A172 (cell line): ENCODE results near the gene MVD. TPM values are rescaled to one million over a fixed set of nuclear protein-coding genes. Genes with fewer than 3 reads are reported as not detected.

Experiments used
- DNase-seq: peaks from one replicate; pipeline ENCODE4 v3.0.0-alpha.2; 2015; ENCODE audit warnings: low spot score
- total RNA-seq: library from RNA; depleted of rRNA; stranded (reverse); fragments of >200 nt; shearing (Covaris generic); gene quantifications from 2 replicates; pipeline ENCODE4 v1.2.3, GENCODE V29; 2014

MVD gene
- total RNA-seq, 1 experiment from 2014 or later = 53.8 TPM

DNA sequence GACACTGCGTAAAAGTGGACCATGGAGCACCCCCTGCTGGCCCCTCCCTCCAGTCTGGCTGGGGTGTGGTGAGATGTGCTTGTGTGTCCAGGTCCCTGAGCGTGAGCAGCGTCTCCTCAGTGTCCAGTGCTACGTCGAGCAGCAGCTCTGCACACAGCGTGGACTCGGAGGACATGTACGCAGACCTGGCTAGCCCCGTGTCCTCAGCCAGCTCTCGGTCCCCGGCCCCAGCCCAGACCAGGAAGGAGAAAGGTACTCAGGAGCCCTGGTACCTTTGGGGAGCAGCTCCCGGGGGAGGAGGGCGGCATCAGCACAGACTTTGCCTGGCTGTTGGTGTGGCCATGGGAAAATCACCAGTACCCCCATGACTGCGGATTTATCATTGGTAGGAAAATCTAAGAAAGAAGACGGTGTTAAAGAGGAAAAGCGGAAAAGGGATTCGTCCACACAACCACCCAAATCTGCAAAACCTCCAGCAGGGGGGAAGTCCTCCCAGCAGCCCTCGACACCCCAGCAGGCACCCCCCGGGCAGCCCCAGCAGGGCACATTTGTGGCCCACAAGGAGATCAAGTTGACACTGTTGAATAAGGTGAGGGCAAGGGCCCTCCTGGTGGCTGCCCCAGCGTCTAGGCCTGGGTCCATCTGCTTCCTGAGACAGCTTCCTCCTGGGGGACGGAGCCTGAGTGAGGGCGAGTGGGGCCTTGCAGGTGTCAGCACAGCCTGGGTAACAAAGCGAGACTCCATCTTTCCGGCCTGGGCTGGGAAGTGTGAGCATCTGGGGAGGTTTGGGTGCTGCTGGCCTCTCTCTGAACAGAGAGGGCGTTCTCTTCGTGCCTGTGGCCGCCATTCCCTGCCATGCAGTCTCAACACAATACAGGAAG lies 35.1 kb downstream of the MVD start:
- no peak for DNase-seq

DNA sequence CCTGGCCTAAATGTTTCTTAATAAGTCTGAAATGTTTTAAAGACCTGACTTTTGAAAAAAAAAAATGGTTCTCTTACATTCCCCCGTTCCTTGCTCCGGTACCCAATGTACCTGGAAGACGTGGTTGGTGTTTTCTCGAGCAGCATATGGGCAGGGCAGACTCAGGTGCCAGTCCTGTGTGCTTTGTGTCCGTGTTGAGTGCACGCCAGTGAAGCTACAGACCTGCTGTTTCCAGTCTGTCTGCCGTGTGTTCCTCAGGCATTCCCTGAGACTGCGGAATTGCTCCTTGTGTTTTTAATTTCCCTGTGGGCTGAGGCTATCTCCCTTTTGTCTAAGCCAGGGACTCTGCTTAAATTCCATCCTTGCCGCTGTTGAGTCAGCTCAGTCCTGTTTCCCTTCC lies 36.2 kb downstream of the MVD start:
- no peak for DNase-seq

DNA sequence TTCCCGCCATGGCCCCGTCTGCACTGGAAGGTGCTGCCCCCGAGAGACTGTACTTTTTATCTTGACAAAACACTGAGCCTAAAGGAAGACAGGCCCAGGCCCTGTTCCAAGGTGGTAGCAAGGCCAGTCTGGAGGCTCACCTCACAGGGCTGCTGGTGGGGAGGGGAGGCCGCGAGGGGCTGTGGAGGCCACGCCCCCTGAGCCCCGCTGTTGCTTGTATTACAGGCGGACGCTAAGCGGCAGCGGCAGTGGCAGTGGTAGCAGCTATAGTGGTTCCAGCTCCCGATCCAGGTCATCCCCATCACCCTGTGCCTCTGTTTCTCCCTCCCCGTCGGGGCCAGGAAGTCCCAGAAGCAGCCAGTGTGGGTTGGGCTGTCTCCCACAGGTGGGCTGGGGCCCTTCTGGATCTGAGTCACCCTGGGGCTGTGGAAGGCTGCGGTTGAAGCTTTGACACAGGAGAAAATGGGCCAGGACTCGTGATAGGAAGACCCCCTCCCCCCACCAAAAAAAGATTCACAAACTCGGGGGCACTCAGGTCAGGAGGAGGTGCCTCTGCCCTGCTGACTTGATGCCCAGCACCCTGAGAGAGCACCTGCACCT lies 37.8 kb downstream of the MVD start:
- no peak for DNase-seq

DNA sequence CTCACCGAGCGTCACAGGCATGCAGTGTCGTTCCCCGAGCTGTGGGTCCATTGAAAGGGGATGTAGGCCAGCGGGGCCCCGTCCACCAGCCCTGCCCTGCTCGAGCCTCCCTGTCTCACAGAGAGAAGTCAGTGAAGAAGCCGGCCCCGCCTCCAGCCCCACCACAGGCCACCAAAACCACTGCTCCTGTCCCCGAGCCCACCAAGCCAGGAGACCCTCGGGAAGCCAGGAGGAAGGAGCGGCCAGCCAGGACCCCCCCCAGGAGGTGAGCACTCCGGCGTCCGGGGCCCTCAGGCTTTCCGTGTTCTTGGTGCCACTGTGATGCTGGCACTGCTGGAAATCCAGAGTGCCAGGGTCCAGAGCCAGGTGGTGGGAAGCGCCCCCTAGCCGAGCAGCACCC lies 38.4 kb downstream of the MVD start:
- DNase-seq = no peak

DNA sequence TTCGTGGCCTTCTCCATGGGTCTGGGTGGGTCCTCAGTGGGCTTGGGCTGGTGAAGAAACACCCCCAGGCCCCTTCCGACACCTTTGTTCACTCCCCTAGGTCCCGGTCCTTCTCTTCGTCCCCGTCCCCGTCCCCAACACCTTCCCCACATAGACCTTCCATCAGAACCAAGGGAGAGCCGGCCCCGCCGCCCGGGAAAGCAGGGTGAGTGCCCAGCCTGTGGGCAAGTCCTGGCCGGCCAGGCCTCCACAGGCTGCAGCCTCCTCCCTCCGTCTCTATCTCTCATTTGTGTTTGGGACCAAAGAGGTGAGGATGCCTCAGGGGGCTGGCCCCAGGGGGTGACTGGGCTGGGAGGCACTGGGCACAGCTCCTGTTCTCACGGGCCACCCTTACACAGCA lies 39.0 kb downstream of the MVD start:
- no peak for DNase-seq

DNA sequence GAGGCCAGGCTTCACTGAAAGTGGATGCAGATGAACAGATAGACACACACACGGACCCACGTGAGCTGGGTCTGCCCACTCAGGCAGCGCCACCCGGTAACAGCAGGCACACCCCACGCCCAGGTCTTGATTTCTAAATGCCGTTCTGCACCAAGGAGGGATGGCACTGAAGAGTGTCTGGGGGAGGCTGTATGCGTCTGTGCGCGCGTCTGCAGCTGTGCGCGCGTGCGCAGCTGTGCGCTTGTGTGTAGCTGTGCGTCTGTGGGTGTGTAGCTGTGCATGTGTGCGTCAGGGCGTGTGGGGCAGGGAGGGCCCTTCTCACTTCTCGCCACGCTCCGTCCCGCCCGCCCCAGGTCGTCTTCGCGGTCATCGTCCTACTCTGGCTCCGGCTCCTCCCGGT lies 40.0 kb downstream of the MVD start:
- no peak for DNase-seq

DNA sequence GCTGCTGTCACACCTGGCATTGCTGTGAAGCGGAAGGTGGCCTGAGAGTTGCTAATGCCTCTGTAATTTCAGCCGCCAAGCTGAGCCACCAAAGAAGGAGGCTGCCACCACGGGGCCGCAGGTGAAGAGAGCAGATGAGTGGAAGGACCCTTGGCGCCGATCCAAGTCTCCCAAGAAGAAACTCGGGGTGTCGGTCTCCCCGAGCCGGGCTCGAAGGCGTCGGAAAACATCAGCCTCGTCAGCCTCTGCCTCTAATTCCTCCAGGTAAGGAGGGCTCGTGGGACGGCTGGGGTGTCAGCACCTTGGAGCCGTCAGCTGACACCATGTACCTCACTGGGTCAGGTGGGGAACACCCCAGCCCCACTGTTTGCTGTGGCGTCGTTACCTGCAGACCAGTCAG lies 40.8 kb downstream of the MVD start:
- DNase-seq = no peak

DNA sequence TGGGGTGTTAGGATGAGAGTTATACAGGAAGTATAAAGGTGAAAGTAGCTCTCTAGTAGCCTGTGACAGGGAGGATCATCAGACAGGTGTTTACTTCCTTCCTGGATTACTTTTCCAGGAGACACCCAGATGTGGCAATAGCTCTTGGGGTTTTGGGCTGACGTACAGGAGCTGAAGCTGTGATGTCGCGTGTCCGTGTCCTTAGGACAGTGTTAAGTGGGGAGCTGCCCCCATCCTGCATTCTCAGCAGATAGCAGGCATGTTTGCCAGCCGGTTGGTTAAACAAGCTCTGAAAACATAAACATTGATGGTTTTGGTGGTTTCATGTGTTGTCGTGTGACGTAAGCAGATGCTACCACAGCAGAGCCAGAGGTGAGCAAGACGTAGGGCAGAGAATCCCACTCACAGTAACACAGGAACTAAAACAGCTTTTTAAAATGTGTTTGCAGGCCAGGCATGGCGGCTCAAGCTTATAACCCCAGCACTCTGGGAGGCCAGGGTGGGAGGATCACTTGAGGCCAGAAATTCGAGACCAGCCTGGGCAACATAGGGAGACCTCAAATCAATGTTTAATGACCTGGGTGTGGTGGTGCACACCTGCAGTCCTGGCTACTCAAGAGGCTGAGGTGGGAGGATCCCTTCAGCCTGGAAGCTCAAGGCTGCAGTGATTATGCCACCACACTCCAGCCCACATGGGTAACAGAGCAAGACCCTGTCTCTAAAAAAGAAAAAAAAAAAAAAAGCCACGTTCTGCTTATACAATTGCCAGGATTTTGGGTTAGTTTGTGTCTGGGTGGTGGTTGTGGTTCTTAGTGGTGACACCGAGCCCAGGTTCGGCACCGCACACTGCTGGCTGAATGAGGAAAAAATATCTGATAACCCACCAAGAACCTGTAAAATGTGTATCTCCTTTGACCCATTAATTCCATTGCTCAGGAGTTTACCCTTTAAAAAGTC lies 42.8 kb downstream of the MVD start:
- DNase-seq = no peak

DNA sequence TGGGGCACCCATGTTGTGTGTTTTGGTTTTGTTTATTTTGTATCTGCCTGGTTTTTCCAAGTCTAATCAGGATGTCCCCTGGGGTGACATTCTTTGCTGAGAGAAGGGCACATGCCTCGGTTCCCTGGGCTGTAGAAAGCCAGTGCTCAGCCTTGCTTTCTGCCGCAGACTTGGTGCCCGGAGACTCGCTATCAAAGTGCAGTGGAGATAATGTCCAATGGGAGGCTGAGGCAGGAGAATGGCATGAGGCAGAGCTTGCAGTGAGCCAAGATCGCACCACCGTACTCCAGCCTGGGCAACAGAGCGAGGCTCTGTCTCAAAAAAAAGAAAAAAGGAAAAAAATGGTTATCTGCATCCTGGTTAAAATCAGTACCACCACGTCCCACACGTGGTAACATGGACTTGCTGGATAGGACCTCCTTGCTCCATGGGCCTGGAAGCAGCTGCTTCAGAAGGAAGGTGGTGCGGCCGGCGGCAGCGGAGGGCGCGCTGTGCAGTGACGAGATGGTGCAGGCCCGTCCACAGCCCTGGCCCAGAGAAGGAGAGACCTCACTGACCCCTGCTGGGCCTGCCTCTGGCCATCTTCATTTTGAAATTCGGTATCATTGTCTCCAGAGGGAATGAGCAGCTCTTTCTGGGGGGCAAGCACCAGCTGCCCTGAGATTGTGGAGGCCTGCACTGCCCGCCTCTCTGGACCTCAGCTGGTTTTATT lies 43.8 kb downstream of the MVD start:
- DNase-seq = no peak

DNA sequence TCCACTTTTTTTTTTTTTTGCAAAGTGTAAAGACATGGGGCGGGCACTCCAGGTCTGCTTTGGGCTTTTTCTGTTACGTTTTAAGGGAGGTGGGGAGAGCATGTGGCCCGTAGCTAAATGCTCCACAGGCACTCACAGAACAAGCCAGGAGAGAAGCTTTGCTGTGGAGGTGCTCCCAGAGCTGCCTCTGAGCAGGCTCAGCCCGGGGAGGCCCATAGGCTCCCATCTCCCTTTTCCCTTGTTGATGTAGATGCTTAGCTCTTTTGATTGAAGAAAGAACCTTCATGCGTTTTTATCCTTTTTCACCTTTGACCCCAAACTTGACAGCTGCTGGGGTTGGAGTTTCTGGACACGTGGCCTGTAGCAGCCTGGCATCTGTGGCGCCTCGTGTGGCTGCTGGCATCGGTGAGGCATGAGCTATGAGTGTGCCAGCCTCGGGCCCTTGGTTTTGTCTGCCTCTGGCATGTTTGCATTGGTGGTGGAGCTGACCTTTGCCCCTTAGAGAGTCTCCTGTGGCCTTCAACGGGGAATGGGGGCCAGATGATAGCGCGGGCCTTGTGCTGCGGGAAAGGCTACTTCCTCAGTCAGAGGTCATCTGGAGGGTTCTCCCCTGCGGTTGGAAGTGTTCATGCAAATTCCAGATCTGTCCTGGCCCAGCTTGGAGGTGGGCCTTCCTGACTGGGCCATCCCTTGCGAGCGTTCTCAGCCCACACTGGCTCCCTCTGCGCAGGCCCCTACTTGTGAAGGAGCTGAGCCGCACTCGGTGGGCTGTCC lies 44.5 kb downstream of the MVD start:
- no peak for DNase-seq

DNA sequence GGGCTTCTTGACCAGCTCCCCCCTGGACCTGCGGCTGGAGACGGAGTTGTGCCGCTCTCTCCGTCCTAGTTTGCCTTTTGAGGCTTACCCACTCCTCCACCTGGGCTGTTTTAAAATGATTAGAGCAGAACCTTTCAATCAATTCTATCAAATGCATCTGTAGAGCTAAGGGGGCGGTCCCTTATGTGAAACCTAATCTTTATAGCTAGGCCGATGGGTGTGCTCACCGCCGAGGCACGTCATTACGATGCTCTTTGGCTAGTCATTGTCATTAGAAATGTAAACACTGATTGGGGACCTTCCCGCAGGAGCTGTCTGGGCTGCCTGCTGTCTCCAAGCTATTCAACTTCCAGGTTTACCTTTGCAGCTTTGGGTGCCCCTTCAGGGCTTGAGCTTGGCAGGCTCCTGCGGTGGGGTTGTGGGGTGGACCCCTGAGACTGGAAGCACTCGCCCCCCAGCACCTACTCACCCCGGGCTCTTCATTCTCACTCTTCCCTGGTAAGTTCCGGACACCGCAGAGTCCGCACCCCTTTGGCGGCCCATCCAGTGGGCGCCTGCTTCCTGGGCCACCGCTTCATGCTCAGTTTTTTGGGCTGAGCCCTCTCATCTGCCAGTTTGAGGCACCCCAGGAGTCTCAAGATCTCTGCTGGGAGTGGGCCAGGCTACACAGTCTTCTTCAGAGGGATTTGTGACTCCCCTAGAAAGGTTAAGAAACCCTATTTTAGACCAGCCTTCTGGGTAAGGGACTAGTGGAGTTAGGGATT lies 45.4 kb downstream of the MVD start:
- no peak for DNase-seq

DNA sequence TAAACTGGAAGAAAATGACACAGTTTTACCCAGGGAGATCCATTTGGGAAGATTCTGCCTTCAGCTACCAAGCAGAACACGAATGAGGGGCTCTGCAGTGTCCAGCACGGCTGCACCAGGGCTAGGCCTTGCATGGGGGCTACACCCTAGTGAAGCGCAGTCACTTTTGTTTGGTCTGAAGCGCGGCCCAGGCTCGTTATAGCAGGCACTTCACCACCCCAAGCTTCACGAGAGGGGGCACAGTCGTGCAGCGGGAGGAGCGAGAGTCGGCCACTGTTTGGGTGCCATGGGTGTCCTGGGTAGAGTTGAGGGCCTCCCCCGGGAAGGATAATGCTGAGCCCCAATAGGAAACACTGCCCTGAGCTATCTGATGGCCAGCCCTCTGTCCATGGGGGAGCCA lies 46.2 kb downstream of the MVD start:
- no peak for DNase-seq

DNA sequence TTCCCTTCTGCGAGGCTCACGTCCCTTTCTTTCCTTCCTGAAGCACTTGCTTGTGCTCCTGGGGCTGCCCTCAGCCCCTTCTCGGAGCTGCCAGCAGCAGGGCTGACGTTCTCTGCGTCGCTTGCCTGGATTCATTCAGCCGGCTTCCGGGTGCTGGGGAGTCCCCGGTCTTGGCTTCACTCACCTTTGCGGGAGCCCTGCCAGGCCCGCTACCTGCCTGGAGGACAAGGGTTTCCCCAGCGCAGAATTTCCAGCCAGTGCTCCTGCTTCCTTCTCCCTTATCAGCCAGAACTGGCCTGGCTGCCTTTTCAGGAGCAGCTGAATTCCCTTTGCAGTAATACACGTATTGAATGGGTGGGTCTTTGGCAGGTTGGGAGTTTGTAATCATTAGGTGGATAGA lies 46.6 kb downstream of the MVD start:
- no peak for DNase-seq

DNA sequence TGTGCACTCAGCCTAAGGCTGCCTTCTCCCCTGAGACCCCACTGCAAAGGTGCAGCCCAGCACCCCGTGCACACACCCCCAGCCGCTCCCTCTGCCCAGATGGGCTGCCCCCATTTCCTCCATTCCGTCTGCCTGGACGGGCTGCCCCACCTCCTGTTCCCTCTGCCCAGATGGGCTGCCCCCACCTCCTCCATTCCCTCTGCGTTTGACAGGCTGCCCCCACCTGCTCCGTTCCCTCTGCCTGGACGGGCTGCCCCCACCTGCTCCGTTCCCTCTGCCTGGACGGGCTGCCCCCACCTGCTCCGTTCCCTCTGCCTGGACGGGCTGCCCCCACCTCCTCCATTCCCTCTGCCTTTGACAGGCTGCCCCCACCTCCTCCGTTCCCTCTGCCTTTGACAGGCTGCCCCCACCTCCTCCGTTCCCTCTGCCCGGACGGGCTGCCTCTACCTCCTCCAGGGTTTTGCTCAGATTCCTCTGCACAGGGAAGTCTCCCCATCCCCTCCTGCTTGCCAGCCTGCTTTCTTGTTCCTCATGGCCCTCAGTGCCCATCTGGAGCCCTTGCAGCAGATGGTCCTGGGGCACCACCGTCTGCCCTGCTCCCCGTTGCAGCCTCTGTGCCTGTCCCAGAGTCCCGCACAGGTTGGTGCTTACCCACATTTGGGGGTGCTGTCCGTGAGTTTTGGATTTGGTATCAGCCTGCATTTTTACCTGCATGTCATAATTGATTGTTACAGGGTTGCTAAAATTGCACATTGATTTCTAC lies 47.9 kb downstream of the MVD start:
- no peak for DNase-seq

DNA sequence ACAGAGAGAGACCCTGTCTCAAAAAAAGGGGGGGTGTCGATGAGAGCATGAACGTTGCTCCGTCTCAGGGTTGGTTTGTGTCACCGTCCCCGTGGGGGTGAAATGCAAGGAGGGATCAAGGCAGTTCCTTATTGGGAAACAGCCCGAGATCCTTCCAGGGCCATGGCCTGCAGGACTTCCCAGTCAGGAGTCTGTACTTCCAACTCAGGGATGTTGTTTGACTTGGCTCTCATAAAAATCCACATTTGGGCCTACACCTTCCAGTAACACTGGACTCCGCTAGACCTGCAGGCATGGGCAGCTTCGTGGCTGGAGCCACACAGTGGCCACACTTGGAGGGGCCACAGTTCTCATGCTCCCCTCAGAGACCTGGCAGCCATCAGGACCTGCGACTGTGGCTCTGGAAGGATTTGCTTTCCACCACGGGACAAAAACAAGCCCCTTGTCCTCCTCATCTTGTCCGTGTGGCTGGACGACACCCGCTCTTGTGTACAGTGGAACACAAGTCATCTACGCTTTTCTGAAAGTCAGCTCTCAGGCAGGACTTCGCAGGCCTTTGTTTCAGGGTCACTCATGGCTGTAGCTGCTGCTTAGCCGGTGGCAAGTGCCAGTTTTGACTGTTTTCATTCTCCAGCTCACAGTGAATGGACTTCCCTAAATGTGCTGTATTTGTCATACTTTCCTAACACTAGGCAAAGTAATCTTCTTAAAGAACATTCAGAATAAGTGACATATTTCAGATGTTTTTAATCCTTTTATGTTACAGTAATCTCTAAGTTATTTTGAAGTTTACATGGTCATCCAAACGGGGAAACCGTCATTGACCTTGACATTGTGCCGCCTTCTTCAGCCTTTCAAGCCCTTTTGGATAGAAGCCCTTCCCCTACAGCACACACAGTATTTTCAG lies 48.7 kb downstream of the MVD start:
- DNase-seq = no peak

DNA sequence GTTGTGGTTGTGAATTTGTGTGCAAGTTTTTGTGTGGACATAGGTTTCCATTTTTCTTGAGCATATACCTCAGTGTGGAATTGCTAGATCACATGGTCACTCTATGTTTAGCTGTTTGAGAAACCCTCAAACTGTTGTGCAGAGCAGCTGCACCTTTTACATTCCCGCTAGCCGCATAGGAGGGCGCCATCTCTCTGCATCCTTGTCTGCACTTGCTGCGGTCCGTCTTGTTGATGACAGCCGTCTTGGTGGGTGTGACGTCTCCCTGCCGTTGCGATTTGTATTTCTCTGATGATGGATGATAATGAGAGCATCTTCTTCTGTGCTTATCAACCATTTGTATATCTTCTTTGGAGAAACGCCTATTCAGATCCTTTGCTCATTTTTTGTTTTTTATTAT lies 49.6 kb downstream of the MVD start:
- DNase-seq = no peak

DNA sequence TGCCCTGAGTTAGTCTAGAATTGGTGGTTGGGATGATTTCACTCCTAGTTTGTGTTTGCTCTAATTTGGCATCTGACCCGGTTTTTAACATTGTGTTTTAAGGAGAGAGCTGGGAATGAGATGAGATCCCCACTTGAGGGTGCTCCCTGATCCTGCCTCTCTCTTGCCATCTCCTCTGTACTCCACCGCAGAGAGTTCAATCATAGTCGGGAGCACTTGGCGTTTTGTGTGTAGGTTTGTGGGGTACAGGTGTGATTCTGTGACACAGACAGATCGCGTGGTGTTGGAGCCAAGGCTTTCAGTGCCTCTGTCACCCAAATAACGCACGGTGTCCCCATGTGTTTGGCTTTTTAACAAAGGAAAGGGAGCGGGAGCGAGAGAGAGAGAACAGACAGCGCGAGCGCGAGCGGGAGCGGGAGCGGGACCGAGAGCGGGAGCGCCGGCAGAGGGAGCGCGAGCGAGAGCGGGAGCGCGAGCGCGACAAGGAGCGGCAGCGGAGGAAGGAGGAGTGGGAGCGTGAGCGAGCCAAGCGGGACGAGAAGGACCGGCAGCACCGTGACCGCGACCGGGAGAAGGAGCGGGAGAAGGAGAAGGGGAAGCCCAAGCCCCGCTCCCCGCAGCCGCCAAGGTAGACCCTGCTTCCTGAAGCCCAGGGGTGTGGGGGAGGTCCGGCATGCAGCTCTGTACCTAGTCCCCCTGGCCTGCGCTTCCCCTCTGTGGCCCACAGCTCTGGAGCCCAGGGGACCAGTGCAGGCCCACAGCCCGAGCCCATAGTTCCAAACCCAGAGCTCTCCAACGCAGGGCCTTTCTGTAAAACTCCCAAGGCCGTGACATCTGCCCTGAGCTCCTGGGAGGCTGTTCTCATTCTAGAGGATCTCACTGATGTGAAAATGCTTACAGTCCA lies 51.7 kb downstream of the MVD start:
- no peak for DNase-seq
